Measurements from ENCODE around the gene CLIC6. TPM values are rescaled to one million over a fixed set of nuclear protein-coding genes. Genes with fewer than 3 reads are reported as not detected.

The CLIC6 gene
- total RNA-seq, 4 donors from 2014 or later = 0.66 to 3.5 (median 2.0) TPM

DNA sequence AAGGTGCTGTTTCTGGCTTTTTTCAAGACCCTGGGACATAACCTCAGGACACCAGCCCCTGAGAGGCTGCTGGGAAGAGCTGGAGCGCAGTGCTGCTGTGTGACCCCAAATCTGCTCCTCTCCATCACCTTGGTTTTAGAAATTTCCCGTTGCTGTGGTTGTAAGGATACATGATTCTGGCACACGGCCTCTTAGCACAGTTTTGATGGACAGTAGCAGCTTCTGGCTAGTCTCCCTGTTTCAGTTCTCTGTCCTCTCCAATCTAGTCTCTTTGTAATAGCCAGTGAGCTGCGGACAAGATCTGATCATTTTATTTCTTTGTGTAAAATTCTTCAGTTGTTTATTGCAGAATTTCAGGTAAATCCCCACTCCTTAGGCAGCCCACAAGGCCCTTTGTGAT is 3.1 kb downstream of the CLIC6 start:
- Histone ChIP-seq H3K27me3 (peaks cover 0 to 6% of the 10 kb centered on the region in 2 donors), H3K4me1 (peaks cover 0 to 17% (median 0%) of the 10 kb centered on the region in 4 donors), H3K27ac (no peak overlapping the region), H3K9me3 (no peaks in the 10 kb centered on the region), H3K4me3 (no peak overlapping the region), H3K36me3 (no peaks in the 10 kb centered on the region)
- DNase-seq = no peak
- TF ChIP-seq CTCF (IDR thresholded peaks at IDR 0.05) = no peak
- no peak for TF ChIP-seq POLR2A (IDR thresholded peaks at IDR 0.05)

GRCh38 chr21:34673006-34673405 is 4.2 kb downstream of the CLIC6 start:
- Histone ChIP-seq H3K4me3 (no peak overlapping the region), H3K27me3 (peaks cover 0 to 6% of the 10 kb centered on the region in 2 donors), H3K4me1 (peaks cover 0 to 17% (median 0%) of the 10 kb centered on the region in 4 donors), H3K9me3 (no peaks in the 10 kb centered on the region), H3K36me3 (no peaks in the 10 kb centered on the region), H3K27ac (no peak overlapping the region)
- DNase-seq = no peak
- no peak for TF ChIP-seq CTCF (IDR thresholded peaks at IDR 0.05)
- TF ChIP-seq POLR2A (IDR thresholded peaks at IDR 0.05) = no peak

DNA sequence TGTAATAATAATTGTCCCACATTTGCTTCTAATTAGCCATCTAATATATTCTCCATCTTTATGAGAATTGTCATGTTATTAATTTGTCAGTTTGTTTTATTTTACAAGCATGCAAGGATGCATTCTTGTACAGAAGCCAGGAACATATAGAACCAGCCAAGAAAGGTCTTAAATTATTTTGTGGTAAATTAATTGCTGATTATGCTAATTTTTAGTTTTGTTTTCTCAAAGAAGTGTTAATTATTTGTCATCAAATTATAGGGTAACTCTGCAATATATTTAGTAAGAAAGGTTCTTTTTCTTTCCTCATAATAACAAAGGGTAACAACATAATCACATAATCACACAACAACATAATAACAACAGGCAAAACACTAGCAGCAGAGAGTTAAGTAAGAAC is 5.7 kb downstream of the CLIC6 start:
- TF ChIP-seq CTCF (IDR thresholded peaks at IDR 0.05) = no peak
- TF ChIP-seq POLR2A (IDR thresholded peaks at IDR 0.05) = no peak
- no peak for DNase-seq
- Histone ChIP-seq H3K27me3 (peaks cover 0 to 6% of the 10 kb centered on the region in 2 donors), H3K4me3 (no peak overlapping the region), H3K36me3 (no peaks in the 10 kb centered on the region), H3K27ac (no peak overlapping the region), H3K9me3 (no peaks in the 10 kb centered on the region), H3K4me1 (peaks cover 0 to 14% (median 0%) of the 10 kb centered on the region in 4 donors)

- H3K4me1 ChIP-seq = peaks cover 0 to under 1% (median 0%) of the 10 kb centered on the region in 4 donors
- TF ChIP-seq CTCF (IDR thresholded peaks at IDR 0.05) (no peak), POLR2A (IDR thresholded peaks at IDR 0.05) (no peak)
- no peak overlapping the region for H3K4me3 ChIP-seq
- H3K27me3 ChIP-seq = no peaks in the 10 kb centered on the region
- H3K9me3 ChIP-seq = no peaks in the 10 kb centered on the region
- H3K36me3 ChIP-seq = no peaks in the 10 kb centered on the region
- no peak overlapping the region for H3K27ac ChIP-seq
- no peak for DNase-seq
These were observed 7.1 kb downstream of the CLIC6 start for GRCh38 chr21:34675871-34676270.

DNA sequence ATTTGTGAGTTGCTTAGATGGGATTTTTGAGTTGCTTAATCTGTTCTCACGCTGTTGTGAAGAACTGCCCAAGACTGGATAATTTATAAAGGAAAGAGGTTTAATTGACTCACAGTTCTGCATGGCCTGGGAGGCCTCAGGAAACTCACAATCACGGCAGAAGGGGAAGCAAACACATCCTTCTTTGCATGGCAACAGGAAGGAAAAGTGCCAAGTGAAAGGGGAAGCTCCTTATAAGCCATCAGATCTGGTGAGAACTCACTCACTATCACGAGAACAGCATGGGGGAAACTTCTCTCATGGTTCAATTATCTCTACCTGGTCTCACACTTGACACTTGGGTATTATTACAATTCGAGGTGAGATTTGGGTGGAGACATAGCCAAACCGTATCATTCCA is 10.3 kb downstream of the CLIC6 start:
- no peaks in the 10 kb centered on the region for H3K27me3 ChIP-seq
- DNase-seq = no peak
- H3K36me3 ChIP-seq = no peaks in the 10 kb centered on the region
- no peak overlapping the region for H3K27ac ChIP-seq
- H3K9me3 ChIP-seq = peaks cover 0 to 8% (median 0%) of the 10 kb centered on the region in 4 donors
- TF ChIP-seq POLR2A (IDR thresholded peaks at IDR 0.05) (no peak), CTCF (IDR thresholded peaks at IDR 0.05) (no peak)
- H3K4me1 ChIP-seq = no peaks in the 10 kb centered on the region
- H3K4me3 ChIP-seq = no peak overlapping the region
